Measurements from ENCODE around the gene ENTPD2. TPM values are rescaled to one million over a fixed set of nuclear protein-coding genes. Genes with fewer than 3 reads are reported as not detected.
"Not testable (repeated sequence)": the region's sequence is repeated elsewhere in the genome, so short reads cannot be mapped to it uniquely, and the experiment has no call there.

ENTPD2 gene
- total RNA-seq, 1 donor from 2014 or later = 5.2 TPM

DNA sequence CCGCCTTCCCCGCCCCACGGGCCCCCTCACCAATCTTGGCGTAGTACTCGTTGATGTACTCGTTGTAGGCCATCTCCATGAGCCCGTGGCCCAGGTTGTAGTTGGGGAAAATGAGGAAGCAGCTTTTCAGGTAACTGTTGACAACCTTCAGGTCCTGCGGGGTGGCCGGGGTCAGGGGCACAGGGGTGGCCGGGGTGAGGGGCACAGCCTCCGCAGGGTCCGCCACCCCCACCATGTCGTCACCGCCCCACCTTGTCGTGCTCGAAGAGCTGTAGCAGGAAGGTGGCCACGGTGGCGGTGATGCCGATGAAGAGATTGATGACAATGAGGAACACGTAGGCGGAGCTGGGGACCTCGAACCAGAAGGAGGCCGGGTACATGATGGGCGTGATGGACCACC lies 42.7 kb downstream of the ENTPD2 start:
- H3K4me3 ChIP-seq (ENCODE audit: low read length in 3 of 3) = no peak overlapping the region
- H3K9me3 ChIP-seq (ENCODE audit: control insufficient read depth in 3 of 3, low read length in 3 of 3) = no peaks in the 10 kb centered on the region
- H3K9ac ChIP-seq (ENCODE audit: low read depth in 1 of 3, low read length in 3 of 3) = no peak overlapping the region
- peaks cover 17 to 29% (median 29%) of the 10 kb centered on the region in 3 donors for H3K36me3 ChIP-seq (ENCODE audit: control insufficient read depth in 3 of 3, insufficient read depth in 3 of 3, low read length in 3 of 3)
- no peaks in the 10 kb centered on the region for H3K27me3 ChIP-seq (ENCODE audit: control insufficient read depth in 3 of 3, insufficient read depth in 3 of 3, low read length in 3 of 3)
- H3K27ac ChIP-seq (ENCODE audit: low read depth, low read length) = no peak overlapping the region
- no peaks in the 10 kb centered on the region for H3K4me1 ChIP-seq (ENCODE audit: control insufficient read depth in 3 of 3, insufficient read depth in 3 of 3, low read length in 3 of 3)

DNA sequence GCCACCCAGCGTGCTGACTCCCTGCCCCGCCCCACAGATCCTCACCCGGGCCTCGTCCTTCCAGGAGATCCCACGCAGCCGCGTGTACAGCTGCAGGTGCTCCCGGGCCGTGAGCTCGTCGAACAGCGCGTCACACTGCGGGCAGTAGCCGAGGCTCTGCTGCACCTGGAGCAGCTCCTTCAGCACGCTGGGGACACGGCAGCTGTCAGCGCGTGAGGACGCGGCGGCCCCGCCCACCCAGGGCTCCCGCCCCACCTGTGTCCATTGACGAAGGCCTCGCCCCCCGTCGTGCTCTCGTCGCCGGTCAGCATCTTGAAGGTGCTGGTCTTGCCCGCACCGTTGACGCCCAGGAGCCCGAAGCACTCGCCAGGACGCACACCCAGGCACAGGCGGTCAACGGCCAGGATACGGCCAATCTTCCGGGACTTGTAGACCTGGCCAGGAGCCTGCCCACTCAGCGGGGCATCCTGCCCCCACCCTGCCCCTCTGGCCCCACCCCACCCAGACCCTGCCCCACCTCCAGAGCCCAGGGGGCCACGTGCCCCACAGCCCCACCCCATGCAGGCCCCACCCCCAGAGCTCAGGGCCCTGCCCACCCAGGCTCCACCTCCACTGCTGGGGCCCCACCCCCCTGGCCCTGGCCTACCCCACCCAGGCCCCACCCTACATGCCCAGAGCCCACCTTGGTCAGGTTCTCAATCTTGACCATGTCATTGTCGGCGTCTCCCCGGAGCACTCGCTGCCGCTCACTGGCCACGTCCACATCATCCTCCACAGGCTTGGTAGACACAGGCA lies 43.7 kb downstream of the ENTPD2 start:
- no peaks in the 10 kb centered on the region for H3K4me1 ChIP-seq (ENCODE audit: control insufficient read depth in 3 of 3, insufficient read depth in 3 of 3, low read length in 3 of 3)
- no peaks in the 10 kb centered on the region for H3K27me3 ChIP-seq (ENCODE audit: control insufficient read depth in 3 of 3, insufficient read depth in 3 of 3, low read length in 3 of 3)
- H3K9ac ChIP-seq (ENCODE audit: low read depth in 1 of 3, low read length in 3 of 3) = no peak overlapping the region
- H3K27ac ChIP-seq (ENCODE audit: low read depth, low read length) = no peak overlapping the region
- H3K4me3 ChIP-seq (ENCODE audit: low read length in 3 of 3) = no peak overlapping the region
- no peaks in the 10 kb centered on the region for H3K9me3 ChIP-seq (ENCODE audit: control insufficient read depth in 3 of 3, low read length in 3 of 3)
- peaks cover 11 to 24% (median 22%) of the 10 kb centered on the region in 3 donors for H3K36me3 ChIP-seq (ENCODE audit: control insufficient read depth in 3 of 3, insufficient read depth in 3 of 3, low read length in 3 of 3)

DNA sequence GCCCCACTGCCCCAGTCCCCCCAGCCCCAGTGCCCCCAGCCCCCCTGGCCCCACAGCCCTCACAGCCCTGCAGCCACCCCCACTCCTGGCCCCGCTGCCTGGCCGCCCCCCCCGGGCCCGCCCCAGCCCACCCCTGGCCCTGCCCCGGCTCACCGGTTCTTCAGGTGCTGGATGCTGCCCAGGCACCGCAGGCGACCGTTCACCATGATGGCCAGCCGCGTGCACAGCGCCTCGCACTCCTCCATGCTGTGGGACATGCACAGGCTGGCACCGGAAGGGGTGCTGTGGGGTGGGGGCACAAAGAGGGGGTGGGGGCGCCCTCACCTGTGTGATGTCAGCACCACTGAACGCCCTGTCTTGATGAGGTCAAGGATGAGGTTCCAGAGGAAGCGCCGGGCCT lies 44.6 kb downstream of the ENTPD2 start:
- Histone ChIP-seq H3K4me3 (ENCODE audit: low read length in 3 of 3) (no peak overlapping the region), H3K27ac (ENCODE audit: low read depth, low read length) (no peak overlapping the region), H3K4me1 (ENCODE audit: control insufficient read depth in 3 of 3, insufficient read depth in 3 of 3, low read length in 3 of 3) (no peaks in the 10 kb centered on the region), H3K9me3 (ENCODE audit: control insufficient read depth in 3 of 3, low read length in 3 of 3) (no peaks in the 10 kb centered on the region), H3K9ac (ENCODE audit: low read depth in 1 of 3, low read length in 3 of 3) (no peak overlapping the region), H3K27me3 (ENCODE audit: control insufficient read depth in 3 of 3, insufficient read depth in 3 of 3, low read length in 3 of 3) (no peaks in the 10 kb centered on the region), H3K36me3 (ENCODE audit: control insufficient read depth in 3 of 3, insufficient read depth in 3 of 3, low read length in 3 of 3) (peaks cover 9 to 20% (median 16%) of the 10 kb centered on the region in 3 donors)

GRCh38 chr9:137008312-137008711 lies 45.5 kb downstream of the ENTPD2 start:
- H3K9ac ChIP-seq (ENCODE audit: low read depth in 1 of 3, low read length in 3 of 3) = no peak overlapping the region
- no peaks in the 10 kb centered on the region for H3K9me3 ChIP-seq (ENCODE audit: control insufficient read depth in 3 of 3, low read length in 3 of 3)
- H3K36me3 ChIP-seq (ENCODE audit: control insufficient read depth in 3 of 3, insufficient read depth in 3 of 3, low read length in 3 of 3) = peaks cover 9 to 16% (median 14%) of the 10 kb centered on the region in 3 donors
- no peak overlapping the region for H3K4me3 ChIP-seq (ENCODE audit: low read length in 3 of 3)
- H3K4me1 ChIP-seq (ENCODE audit: control insufficient read depth in 3 of 3, insufficient read depth in 3 of 3, low read length in 3 of 3) = no peaks in the 10 kb centered on the region
- H3K27ac ChIP-seq (ENCODE audit: low read depth, low read length) = no peak overlapping the region
- no peaks in the 10 kb centered on the region for H3K27me3 ChIP-seq (ENCODE audit: control insufficient read depth in 3 of 3, insufficient read depth in 3 of 3, low read length in 3 of 3)

DNA sequence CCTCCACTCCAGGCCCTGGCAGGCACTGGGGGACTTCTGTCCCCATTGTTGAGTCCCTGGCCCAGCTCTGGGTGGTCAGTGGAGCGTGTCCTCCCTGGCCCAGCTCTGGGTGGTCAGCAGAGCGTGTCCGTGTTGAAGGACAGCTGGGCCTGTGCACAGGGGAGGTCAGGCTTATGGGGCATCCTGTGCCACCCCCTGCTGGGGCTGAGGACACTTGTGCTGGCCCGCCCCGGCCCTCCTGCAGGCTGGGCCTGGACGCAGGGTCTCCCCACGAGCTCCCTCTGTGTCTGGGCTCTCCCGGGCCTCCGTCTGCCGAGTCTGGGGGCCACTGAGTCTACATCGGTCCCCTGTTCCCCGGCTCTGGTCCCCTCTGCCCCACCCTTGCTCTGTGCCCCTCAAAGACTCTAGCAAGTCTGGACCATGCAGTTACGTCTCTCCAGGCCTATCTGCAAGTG lies 46.0 kb downstream of the ENTPD2 start:
- Histone ChIP-seq H3K4me1 (ENCODE audit: control insufficient read depth in 3 of 3, insufficient read depth in 3 of 3, low read length in 3 of 3) (no peaks in the 10 kb centered on the region), H3K9me3 (ENCODE audit: control insufficient read depth in 3 of 3, low read length in 3 of 3) (no peaks in the 10 kb centered on the region), H3K36me3 (ENCODE audit: control insufficient read depth in 3 of 3, insufficient read depth in 3 of 3, low read length in 3 of 3) (peaks cover 9 to 16% (median 14%) of the 10 kb centered on the region in 3 donors), H3K9ac (ENCODE audit: low read depth in 1 of 3, low read length in 3 of 3) (no peak overlapping the region), H3K4me3 (ENCODE audit: low read length in 3 of 3) (no peak overlapping the region), H3K27ac (ENCODE audit: low read depth, low read length) (no peak overlapping the region), H3K27me3 (ENCODE audit: control insufficient read depth in 3 of 3, insufficient read depth in 3 of 3, low read length in 3 of 3) (no peaks in the 10 kb centered on the region)

GRCh38 chr9:137007108-137007815 lies 46.6 kb downstream of the ENTPD2 start:
- Histone ChIP-seq H3K27ac (ENCODE audit: low read depth, low read length) (no peak overlapping the region), H3K36me3 (ENCODE audit: control insufficient read depth in 3 of 3, insufficient read depth in 3 of 3, low read length in 3 of 3) (peaks cover 7 to 13% (median 10%) of the 10 kb centered on the region in 3 donors), H3K4me1 (ENCODE audit: control insufficient read depth in 3 of 3, insufficient read depth in 3 of 3, low read length in 3 of 3) (no peaks in the 10 kb centered on the region), H3K9ac (ENCODE audit: low read depth in 1 of 3, low read length in 3 of 3) (no peak overlapping the region), H3K9me3 (ENCODE audit: control insufficient read depth in 3 of 3, low read length in 3 of 3) (no peaks in the 10 kb centered on the region), H3K27me3 (ENCODE audit: control insufficient read depth in 3 of 3, insufficient read depth in 3 of 3, low read length in 3 of 3) (no peaks in the 10 kb centered on the region), H3K4me3 (ENCODE audit: low read length in 3 of 3) (no peak overlapping the region)

DNA sequence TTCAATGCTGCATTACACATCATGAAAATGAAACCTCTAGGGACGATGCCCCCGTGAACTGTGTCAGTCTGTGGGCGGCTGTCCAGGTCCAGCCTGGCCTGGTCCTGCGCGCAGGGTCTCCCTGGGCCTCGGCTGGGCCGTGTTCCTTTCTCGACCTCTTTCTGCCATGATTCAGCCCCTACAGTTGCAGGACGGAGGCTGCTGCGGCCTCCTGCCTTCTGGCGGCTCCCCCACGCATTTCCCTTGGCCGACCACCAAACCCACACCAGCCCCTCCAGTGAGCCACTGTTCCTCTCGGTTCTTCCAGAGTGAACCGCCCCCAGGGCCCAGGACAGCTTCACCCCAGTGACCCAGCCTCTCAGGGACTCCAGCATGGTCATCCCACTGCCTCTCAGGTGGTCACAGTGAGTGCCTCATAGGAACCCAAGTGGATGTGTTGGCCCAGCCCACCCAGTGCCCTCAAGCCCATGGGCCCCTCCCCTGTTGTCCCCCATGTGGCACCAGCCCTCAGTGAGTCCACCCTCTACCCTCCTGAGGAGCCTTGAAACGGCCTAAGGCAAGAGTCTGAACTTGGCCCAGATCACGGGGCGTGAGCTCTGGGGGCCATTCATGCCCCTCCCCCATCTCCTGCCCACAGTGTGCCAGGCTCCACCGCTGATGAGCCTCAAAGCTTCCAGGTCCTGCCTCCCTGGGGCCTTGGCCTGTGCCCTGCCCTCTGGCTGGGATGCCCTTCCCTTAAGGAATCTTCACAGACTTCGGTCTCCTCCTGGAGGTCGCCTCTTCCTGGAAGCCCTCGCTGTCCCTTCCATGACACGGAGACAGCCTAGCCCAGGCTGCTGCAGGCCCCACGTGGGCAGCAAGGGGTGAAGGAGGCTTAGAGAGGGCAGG lies 47.5 kb downstream of the ENTPD2 start:
- Histone ChIP-seq H3K9ac (ENCODE audit: low read depth in 1 of 3, low read length in 3 of 3) (no peak overlapping the region), H3K27ac (ENCODE audit: low read depth, low read length) (no peak overlapping the region), H3K27me3 (ENCODE audit: control insufficient read depth in 3 of 3, insufficient read depth in 3 of 3, low read length in 3 of 3) (no peaks in the 10 kb centered on the region), H3K36me3 (ENCODE audit: control insufficient read depth in 3 of 3, insufficient read depth in 3 of 3, low read length in 3 of 3) (peaks cover 4 to 8% (median 7%) of the 10 kb centered on the region in 3 donors), H3K4me1 (ENCODE audit: control insufficient read depth in 3 of 3, insufficient read depth in 3 of 3, low read length in 3 of 3) (no peaks in the 10 kb centered on the region), H3K9me3 (ENCODE audit: control insufficient read depth in 3 of 3, low read length in 3 of 3) (no peaks in the 10 kb centered on the region), H3K4me3 (ENCODE audit: low read length in 3 of 3) (no peak overlapping the region)

GRCh38 chr9:137004285-137004684 lies 49.6 kb downstream of the ENTPD2 start:
- not testable (repeated sequence) for H3K4me1 ChIP-seq (ENCODE audit: control insufficient read depth in 3 of 3, insufficient read depth in 3 of 3, low read length in 3 of 3); H3K27ac ChIP-seq (ENCODE audit: low read depth, low read length); H3K4me3 ChIP-seq (ENCODE audit: low read length in 3 of 3); H3K27me3 ChIP-seq (ENCODE audit: control insufficient read depth in 3 of 3, insufficient read depth in 3 of 3, low read length in 3 of 3); H3K9me3 ChIP-seq (ENCODE audit: control insufficient read depth in 3 of 3, low read length in 3 of 3); H3K36me3 ChIP-seq (ENCODE audit: control insufficient read depth in 3 of 3, insufficient read depth in 3 of 3, low read length in 3 of 3); H3K9ac ChIP-seq (ENCODE audit: low read depth in 1 of 3, low read length in 3 of 3)

GRCh38 chr9:137002646-137003041 lies 51.2 kb downstream of the ENTPD2 start:
- Histone ChIP-seq H3K4me3 (ENCODE audit: low read length in 3 of 3) (no peak overlapping the region), H3K4me1 (ENCODE audit: control insufficient read depth in 3 of 3, insufficient read depth in 3 of 3, low read length in 3 of 3) (no peaks in the 10 kb centered on the region), H3K27ac (ENCODE audit: low read depth, low read length) (no peak overlapping the region), H3K36me3 (ENCODE audit: control insufficient read depth in 3 of 3, insufficient read depth in 3 of 3, low read length in 3 of 3) (no peaks in the 10 kb centered on the region), H3K27me3 (ENCODE audit: control insufficient read depth in 3 of 3, insufficient read depth in 3 of 3, low read length in 3 of 3) (peaks cover under 1 to 4% (median 3%) of the 10 kb centered on the region in 3 donors), H3K9me3 (ENCODE audit: control insufficient read depth in 3 of 3, low read length in 3 of 3) (no peaks in the 10 kb centered on the region), H3K9ac (ENCODE audit: low read depth in 1 of 3, low read length in 3 of 3) (no peak overlapping the region)

Measured in skeletal muscle tissue (tissue), 4 donors.